Heart left ventricle (tissue), 16 donors: ENCODE measurements around the gene RNF31. TPM values are rescaled to one million over a fixed set of nuclear protein-coding genes. Genes with fewer than 3 reads are reported as not detected.

Experiments used
- ATAC-seq, 4 donors: fragments of 200-7000 bp; cut with Tn5 transposase; one replicate each; pipeline ENCODE4 v1.9.1; 2020 to 2022; ENCODE audit warnings: moderate library complexity in 4 of 4, mild to moderate bottlenecking in 3 of 4, moderate number of reproducible peaks in 1 of 4
- DNase-seq, 5 donors: peaks; one replicate each; pipeline ENCODE4 v3.0.0-alpha.2; 2020
- H3K27ac ChIP-seq, 12 donors: fragments of 200-600 bp; sonication (generic) in 4 of 12; one replicate each; pipeline versions ENCODE4 v1.5.0 to v1.8.0; 2016 to 2022; ENCODE audit warnings: mild to moderate bottlenecking in 2 of 12
- H3K27me3 ChIP-seq, 9 donors: fragments of 200-600 bp; sonication (generic) in 2 of 9; one replicate each; pipeline versions ENCODE4 v1.5.1 to v1.8.0; 2016 to 2022; ENCODE audit warnings: mild to moderate bottlenecking in 3 of 9
- H3K36me3 ChIP-seq, 9 donors: fragments of 200-600 bp; sonication (generic) in 2 of 9; one replicate each; pipeline versions ENCODE4 v1.5.0 to v1.8.0; 2018 to 2022; ENCODE audit warnings: mild to moderate bottlenecking in 2 of 9
- H3K4me1 ChIP-seq, 12 donors: fragments of 200-600 bp; sonication (generic) in 4 of 12; one replicate each; pipeline versions ENCODE4 v1.5.0 to v1.8.0; 2016 to 2022; ENCODE audit warnings: mild to moderate bottlenecking in 3 of 12
- H3K4me3 ChIP-seq, 12 donors: fragments of 200-600 bp; sonication (generic) in 4 of 12; one replicate each; pipeline versions ENCODE4 v1.5.0 to v1.8.0; 2017 to 2022; ENCODE audit warnings: mild to moderate bottlenecking in 9 of 12, moderate library complexity in 4 of 12
- H3K9me3 ChIP-seq, 12 donors: fragments of 200-600 bp; sonication (generic) in 4 of 12; one replicate each; pipeline versions ENCODE4 v1.5.0 to v1.8.0; 2016 to 2022; ENCODE audit warnings: mild to moderate bottlenecking in 1 of 12
- POLR2A ChIP-seq, 2 donors: fragments of 450-650 bp; IDR thresholded peaks; one replicate each; pipeline ENCODE4 v1.6.1; 2017; ENCODE audit warnings: antibody characterized with exemption in 2 of 2, mild to moderate bottlenecking in 2 of 2, moderate library complexity in 2 of 2
- WGBS, 4 donors: extraction: QIAGEN DNeasy Blood & Tissue Kit in 2 of 4; methylation state at CpG; one replicate each; pipeline versions ENCODE4 v1.1.5 to v1.1.7; 2013 to 2018; 5-methylcytosine and 5-hydroxymethylcytosine counted together
- intact Hi-C, 10 donors: fragments of 100-400 bp; cut with DNase I; formaldehyde crosslinking; loops; one replicate each; pipeline versions ENCODE4 v1.11.1 to v1.14.2; 2022
- polyA plus RNA-seq, 2 donors: library from polyadenylated mRNA; stranded (reverse); fragments of 200-250 nt; gene quantifications; one replicate each; pipeline ENCODE4 v1.2.3, GENCODE V29; 2013
- total RNA-seq, 9 donors: library from RNA; depleted of rRNA in 2 of 9; stranded (reverse); fragments of >200 nt in 2 of 9; fragmentation: NEBNext Ultra II Directional in 3 of 9; extraction: Animal tissue kit (Norgen Biotek cat#: 25700) in 3 of 9; gene quantifications; one replicate each; pipeline versions ENCODE4 v1.1.0 to v1.2.4, GENCODE V29; 2016 to 2023
- TF ChIP-seq, protein P1 (sequence below), 12 donors: fragments of 200-600 bp; sonication (generic) in 4 of 12; IDR thresholded peaks; one replicate each; pipeline versions ENCODE4 v1.5.0 to v1.8.0; 2018 to 2022; ENCODE audit warnings: antibody characterized with exemption in 12 of 12, mild to moderate bottlenecking in 5 of 12
- donor health status: ischemic (EF 13 %, LVEDD 7.1; RV severe dilation, severe dysfunction).
- donor health status: healthy with polysubstance abuse.
- donor health status: DM: no; HTN: yes; CAD: no.
- donor health status: DM: no; HTN: no; CAD: no.
- donor health status: ischemic (EF 25% LVEDD 6.9; RV normal size, moderate dysfunction).
- donor health status: ischemic (EF 25% LVEDD 5.7; RV mildly dilated, moderate dysfunction).
- donor health status: healthy.
- donor health status: DM: yes; HTN: yes; CAD: no.
- donor health status: ischemic (EF 35%, LVEDD 5.7; RV mildly dilated, moderate dysfunction).
- donor health status: nonischemic (EF 11% LVEDD 7.7; RV severe dilation, severe dysfunction).
- donor health status: DM: yes; HTN: yes; CAD: no.
- donor health status: PGD.
- donor health status: ischemic (EF 29% LVEDD 5.4; RV normal size, mild dysfunction).
- donor health status: nonischemic (EF 23%, LVEDD 6.1; RV moderate dilation, normal function).

RNF31 gene
- total and polyA plus RNA-seq, 11 donors: 31.6 to 54.2 (median 36.6) TPM

DNA sequence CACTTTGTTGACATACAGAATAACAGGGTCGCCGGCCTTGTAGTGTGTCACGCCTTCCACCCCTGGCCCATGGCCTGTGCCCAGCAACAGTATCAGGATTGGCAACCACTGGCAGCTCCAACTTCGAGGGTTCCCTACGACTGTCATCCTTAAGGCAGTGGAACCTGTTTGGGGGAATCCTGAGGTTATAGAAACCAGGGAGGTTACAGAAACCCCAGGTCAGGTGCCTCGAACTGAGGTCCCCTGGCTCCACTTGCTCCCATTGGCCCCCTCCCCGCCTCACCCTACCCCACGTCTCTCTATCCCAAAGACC lies 47.5 kb downstream of the RNF31 start:
- Histone ChIP-seq H3K27me3 (no peaks in the 10 kb centered on the region), H3K4me1 (peaks cover 2 to 51% (median 24%) of the 10 kb centered on the region in 12 donors), H3K36me3 (peaks cover 0 to 40% (median 26%) of the 10 kb centered on the region in 9 donors), H3K9me3 (no peaks in the 10 kb centered on the region), H3K27ac (peak overlapping the region; percentile 95 to 100 (median 98)), H3K4me3 (peak overlapping the region; percentile 67 to 99 (median 92))
- ATAC-seq (peak in 1 of 4 donors; percentile 4), DNase-seq (no peak)
- TF ChIP-seq, protein P1, sequence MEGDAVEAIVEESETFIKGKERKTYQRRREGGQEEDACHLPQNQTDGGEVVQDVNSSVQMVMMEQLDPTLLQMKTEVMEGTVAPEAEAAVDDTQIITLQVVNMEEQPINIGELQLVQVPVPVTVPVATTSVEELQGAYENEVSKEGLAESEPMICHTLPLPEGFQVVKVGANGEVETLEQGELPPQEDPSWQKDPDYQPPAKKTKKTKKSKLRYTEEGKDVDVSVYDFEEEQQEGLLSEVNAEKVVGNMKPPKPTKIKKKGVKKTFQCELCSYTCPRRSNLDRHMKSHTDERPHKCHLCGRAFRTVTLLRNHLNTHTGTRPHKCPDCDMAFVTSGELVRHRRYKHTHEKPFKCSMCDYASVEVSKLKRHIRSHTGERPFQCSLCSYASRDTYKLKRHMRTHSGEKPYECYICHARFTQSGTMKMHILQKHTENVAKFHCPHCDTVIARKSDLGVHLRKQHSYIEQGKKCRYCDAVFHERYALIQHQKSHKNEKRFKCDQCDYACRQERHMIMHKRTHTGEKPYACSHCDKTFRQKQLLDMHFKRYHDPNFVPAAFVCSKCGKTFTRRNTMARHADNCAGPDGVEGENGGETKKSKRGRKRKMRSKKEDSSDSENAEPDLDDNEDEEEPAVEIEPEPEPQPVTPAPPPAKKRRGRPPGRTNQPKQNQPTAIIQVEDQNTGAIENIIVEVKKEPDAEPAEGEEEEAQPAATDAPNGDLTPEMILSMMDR (IDR thresholded peaks at IDR 0.05): no peak
- TF ChIP-seq POLR2A (IDR thresholded peaks at IDR 0.05): no peak
- WGBS, 4 donors: 36 to 53% (median 49%) methylated on average over 6 to 8 of the region's 8 CpGs
- intact Hi-C loops: loop anchor here in 1 of 10 donors (2.0 kb wide), 1 partner anchor 38 kb away; the partner anchor contains the start of genes GMPR2 and NEDD8

DNA sequence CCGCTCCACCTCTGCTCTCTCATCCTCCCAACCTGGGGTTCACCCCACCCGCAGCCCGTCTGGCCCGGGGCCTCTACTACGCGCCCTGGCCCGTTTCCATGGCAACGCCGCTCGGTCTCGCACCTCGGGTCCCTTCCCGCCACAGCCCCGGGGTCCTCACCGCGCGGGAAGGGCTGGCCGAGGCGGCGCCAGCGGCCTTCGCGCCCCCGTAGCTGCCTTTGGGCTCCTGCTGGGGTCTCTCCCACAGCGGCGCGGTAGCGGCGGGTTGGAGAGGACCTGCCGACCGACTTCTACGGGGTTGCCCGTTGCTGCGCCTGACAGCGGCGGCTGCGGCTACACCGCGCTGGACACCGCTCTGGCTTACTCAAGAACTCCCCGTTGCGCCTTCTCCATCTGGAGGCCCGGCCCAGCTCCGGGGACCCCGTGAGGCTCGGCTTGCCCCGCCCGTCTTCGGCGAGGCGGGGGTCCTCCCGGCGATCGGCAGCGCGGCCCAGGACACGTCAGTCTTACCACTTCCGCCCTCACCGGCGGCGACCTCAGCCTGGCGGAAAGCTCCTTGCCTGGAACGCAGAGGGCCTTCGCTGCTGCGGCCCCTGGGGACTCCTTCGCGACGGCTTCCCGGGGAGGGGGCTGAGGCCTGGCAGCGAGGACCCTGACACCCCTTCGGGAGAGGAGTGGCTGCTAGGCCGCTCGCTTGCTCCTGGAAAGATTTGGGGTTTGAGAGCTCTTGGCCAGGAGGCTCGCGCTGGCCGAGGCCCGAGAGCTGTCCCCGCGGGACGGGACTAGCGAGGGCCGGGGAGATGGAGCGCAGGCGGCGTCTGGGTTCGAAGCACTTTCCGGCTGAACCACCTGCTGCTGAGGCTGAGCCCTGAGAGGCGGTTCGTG lies 48.1 kb downstream of the RNF31 start, which contains the start of gene TM9SF1:
TSS of gene TM9SF1 (minus strand) at position 256 of the 885 bp plus-strand sequence. CDS start 422 bp downstream, outside the sequence.
- DNase-seq (peak; percentile 89 to 95 (median 93)), ATAC-seq (peak; percentile 89 to 96 (median 94))
- Histone ChIP-seq H3K36me3 (peaks cover 0 to 35% (median 23%) of the 10 kb centered on the region in 9 donors), H3K9me3 (no peaks in the 10 kb centered on the region), H3K4me3 (peak within 1 kb of the TSS; percentile 67 to 99 (median 92)), H3K27me3 (no peaks in the 10 kb centered on the region), H3K4me1 (peaks cover 2 to 51% (median 24%) of the 10 kb centered on the region in 12 donors), H3K27ac (peak within 1 kb of the TSS; percentile 95 to 100 (median 98))
- intact Hi-C loops: loop anchor here in 1 of 10 donors (2.0 kb wide), 1 partner anchor 37 kb away; the partner anchor contains the start of genes GMPR2 and NEDD8
- TF ChIP-seq POLR2A (IDR thresholded peaks at IDR 0.05): peak in 1 of 2 donors; percentile 68
- TF ChIP-seq, protein P1 (IDR thresholded peaks at IDR 0.05): no peak
- 0 to 1% (median 1%) methylated on average over 54 to 89 of the region's 89 CpGs for WGBS, 4 donors

DNA sequence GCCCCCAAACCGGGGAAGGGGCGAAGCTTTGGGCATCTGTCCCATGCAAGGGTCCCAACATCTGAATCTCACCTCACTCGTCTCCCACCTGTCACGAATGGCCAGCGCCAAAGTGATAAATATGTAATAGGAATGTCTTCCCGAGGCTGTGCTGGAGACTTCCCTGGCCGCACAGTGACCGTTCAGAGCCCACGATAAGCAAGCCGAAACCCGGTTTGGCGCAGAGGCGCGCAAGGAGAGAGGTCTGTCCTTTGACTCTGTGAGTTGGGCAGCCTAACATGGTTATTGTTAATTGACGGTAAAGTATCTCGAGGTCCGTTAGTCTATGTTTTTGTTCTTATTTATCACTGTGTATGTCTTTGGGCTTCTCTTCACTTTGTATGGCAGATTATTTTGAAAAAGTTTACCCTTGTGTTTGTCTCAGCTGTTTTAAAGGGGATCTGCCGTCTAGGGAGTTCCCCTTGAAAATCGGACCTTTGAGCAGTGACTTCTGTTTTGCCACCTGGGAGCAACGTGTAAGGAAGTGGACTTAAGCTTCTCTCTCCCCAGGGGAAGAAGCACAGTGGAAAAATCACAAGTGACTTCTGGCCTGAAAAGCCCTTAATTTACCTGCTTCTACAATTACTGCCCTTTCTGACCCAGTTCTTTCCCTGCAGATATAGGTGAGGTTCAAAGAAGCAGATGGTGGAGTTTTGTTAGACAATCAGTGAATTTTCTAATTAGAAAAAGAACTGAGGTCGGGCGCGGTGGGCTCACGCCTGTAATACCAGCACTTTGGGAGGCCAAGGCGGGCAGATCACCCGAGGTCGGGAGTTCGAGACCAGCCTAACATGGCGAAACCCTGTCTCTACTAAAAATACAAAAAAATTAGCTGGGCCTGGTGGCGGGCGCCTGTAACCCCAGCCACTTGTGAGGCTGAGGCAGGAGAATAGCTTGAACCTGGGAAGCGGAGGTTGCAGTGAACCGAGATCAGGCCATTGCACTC lies 49.1 kb downstream of the RNF31 start:
- intact Hi-C loops: no loop called here
- Histone ChIP-seq H3K27me3 (no peaks in the 10 kb centered on the region), H3K4me3 (peak overlapping the region; percentile 67 to 99 (median 92)), H3K27ac (peak overlapping the region; percentile 95 to 100 (median 98)), H3K4me1 (peaks cover 2 to 50% (median 24%) of the 10 kb centered on the region in 12 donors), H3K36me3 (peaks cover 0 to 38% (median 21%) of the 10 kb centered on the region in 9 donors), H3K9me3 (peaks cover 0 to under 1% (median 0%) of the 10 kb centered on the region in 12 donors)
- TF ChIP-seq POLR2A (IDR thresholded peaks at IDR 0.05): no peak
- TF ChIP-seq, protein P1 (IDR thresholded peaks at IDR 0.05): no peak
- DNase-seq: peak in 1 of 5 donors; percentile 24
- ATAC-seq: peak in 3 of 4 donors; percentile 13 to 50 (median 37)
- 36 to 37% (median 36%) methylated on average over 32 to 33 of the region's 33 CpGs for WGBS, 4 donors
